Measurements from ENCODE around the gene PDZD2.

Gene PDZD2

DNA sequence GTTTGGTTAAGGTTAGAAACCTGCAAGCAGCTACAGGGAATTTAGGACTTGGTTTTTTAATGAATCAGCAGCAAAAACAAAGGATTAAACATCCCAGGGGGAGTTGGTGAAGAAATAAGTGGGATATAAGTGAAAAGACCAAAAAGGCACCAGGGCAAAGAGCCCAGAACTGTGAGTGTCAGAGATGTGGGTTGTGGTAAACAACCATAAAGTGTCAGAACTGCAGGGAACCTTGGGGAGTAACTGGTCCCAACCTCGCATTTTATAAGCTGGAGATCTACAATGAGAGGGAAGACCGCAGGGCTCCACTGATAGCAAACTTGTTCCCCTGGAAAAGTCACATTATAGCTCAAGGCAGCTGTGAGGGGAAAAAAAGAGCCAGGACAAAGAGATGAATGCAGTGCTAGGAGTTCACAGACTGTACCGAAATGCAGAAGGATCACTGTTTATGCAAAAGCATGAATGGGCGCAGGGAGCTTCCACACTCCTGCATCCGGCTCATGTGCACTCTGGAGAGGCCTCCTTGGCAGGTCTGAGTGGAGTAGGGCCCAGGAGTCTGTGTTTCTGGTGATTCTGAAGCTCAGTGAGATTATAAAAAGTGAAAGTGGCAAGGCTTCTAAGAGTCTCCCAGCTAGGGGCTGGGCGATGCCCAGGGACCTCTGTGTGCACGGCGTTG lies 378.9 kb downstream of the PDZD2 start:
- no peaks in the 10 kb centered on the region for H3K27me3 ChIP-seq (ENCODE audit: control insufficient read depth, insufficient read depth, low read length)
- H3K9ac ChIP-seq, result no peak overlapping the region
- no peak overlapping the region for H3K27ac ChIP-seq
- no peaks in the 10 kb centered on the region for H3K4me1 ChIP-seq
- no peaks in the 10 kb centered on the region for H3K36me3 ChIP-seq (ENCODE audit: control insufficient read depth, insufficient read depth, low read length)
- H3K79me2 ChIP-seq, result no peaks in the 10 kb centered on the region
- H3K4me2 ChIP-seq (ENCODE audit: low read length), result peak overlapping the region; percentile 15
- H2AFZ ChIP-seq, result no peak overlapping the region
- no peak for TF ChIP-seq CTCF (IDR thresholded peaks at IDR 0.05)
- H3K4me3 ChIP-seq (ENCODE audit: low read depth, low read length), result no peak overlapping the region
- H3K9me3 ChIP-seq (ENCODE audit: control insufficient read depth, low read length), result no peaks in the 10 kb centered on the region

DNA sequence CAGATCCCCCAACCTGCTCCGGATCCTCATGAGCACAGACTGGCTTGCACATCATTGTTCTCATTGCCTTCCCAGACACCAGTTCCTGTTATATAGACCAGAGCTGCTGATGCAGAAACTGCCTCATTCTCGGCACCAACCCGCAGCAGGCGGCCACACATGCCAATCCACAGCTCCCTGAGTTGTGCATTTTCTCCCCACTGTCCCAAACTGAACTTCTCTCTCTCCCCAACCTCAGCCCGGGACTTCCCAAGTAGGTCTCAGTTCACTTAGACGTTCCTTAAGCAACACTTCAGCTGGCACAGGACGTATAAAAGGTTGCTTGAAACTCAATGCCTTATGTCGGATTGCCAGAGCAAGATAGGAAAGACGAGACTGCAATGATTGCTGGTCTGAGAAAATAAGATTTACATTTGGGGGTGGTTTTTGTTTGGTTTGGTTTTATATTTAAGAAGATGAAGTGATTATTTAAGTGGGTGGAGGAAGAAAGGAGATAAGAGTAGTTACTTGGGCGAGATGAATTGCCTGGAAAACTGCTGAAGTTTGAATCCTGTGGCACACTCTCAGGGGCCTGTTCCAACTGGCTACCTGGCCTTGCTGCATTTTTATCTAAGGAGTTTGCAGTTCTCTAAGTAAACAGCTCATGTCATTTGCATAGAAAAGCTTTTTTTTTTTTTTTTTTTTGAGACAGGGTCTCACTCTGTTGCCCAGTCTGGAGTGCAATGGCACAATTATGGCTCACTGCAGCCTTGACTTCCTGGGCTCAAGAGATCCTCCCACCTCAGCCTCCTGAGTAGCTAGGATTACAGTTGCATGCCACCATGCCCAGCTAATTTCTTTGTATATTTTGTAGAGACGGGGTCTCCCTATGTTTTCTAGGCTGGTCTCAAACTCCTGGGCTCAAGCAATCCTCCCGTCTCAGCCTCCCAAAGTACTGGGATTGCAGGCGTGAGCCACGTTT lies 379.8 kb downstream of the PDZD2 start:
- H3K36me3 ChIP-seq (ENCODE audit: control insufficient read depth, insufficient read depth, low read length), result no peaks in the 10 kb centered on the region
- TF ChIP-seq CTCF (IDR thresholded peaks at IDR 0.05), result no peak
- no peaks in the 10 kb centered on the region for H3K27me3 ChIP-seq (ENCODE audit: control insufficient read depth, insufficient read depth, low read length)
- no peaks in the 10 kb centered on the region for H3K9me3 ChIP-seq (ENCODE audit: control insufficient read depth, low read length)
- no peak overlapping the region for H2AFZ ChIP-seq
- no peak overlapping the region for H3K27ac ChIP-seq
- H3K4me2 ChIP-seq (ENCODE audit: low read length), result peak overlapping the region; percentile 22
- H3K79me2 ChIP-seq, result no peaks in the 10 kb centered on the region
- H3K4me3 ChIP-seq (ENCODE audit: low read depth, low read length), result no peak overlapping the region
- H3K9ac ChIP-seq, result no peak overlapping the region
- H3K4me1 ChIP-seq, result no peaks in the 10 kb centered on the region

- Histone ChIP-seq H3K27ac (peak overlapping the region; percentile 27), H2AFZ (no peak overlapping the region), H3K4me3 (ENCODE audit: low read depth, low read length) (no peak overlapping the region), H3K9me3 (ENCODE audit: control insufficient read depth, low read length) (no peaks in the 10 kb centered on the region), H3K9ac (no peak overlapping the region), H3K4me2 (ENCODE audit: low read length) (no peak overlapping the region), H3K79me2 (no peaks in the 10 kb centered on the region), H3K4me1 (no peaks in the 10 kb centered on the region), H3K27me3 (ENCODE audit: control insufficient read depth, insufficient read depth, low read length) (no peaks in the 10 kb centered on the region), H3K36me3 (ENCODE audit: control insufficient read depth, insufficient read depth, low read length) (no peaks in the 10 kb centered on the region)
- TF ChIP-seq CTCF (IDR thresholded peaks at IDR 0.05), result no peak
Measured at GRCh38 chr5:32020271-32020670, 381.3 kb downstream of the PDZD2 start.

DNA sequence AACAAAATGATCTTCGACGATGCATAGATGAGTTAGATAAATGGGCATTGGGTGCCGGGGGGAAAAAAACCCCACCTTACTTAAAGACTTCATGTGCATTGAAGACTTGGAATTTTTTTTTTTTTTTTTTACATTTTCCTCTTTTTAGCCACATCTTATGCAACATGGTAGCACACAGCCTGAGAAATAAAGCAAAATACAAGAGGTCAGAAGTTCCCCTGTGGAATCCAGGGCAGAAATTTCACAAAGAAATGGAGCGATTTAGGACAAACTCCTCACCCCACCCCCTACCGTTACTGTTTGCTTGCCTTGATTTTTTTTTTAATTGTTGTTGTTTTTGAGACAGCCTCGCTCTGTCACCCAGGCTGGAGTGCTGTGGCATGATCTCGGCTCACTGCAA lies 382.0 kb downstream of the PDZD2 start:
- Histone ChIP-seq H3K4me2 (ENCODE audit: low read length) (no peak overlapping the region), H3K79me2 (no peaks in the 10 kb centered on the region), H3K27ac (no peak overlapping the region), H3K4me3 (ENCODE audit: low read depth, low read length) (no peak overlapping the region), H3K36me3 (ENCODE audit: control insufficient read depth, insufficient read depth, low read length) (no peaks in the 10 kb centered on the region), H2AFZ (no peak overlapping the region), H3K9ac (no peak overlapping the region), H3K4me1 (no peaks in the 10 kb centered on the region), H3K9me3 (ENCODE audit: control insufficient read depth, low read length) (no peaks in the 10 kb centered on the region), H3K27me3 (ENCODE audit: control insufficient read depth, insufficient read depth, low read length) (no peaks in the 10 kb centered on the region)
- TF ChIP-seq CTCF (IDR thresholded peaks at IDR 0.05), result no peak
